ENCODE data around the gene PCNP. TPM values are rescaled to one million over a fixed set of nuclear protein-coding genes. Genes with fewer than 3 reads are reported as not detected.
"Not testable (repeated sequence)": the region's sequence is repeated elsewhere in the genome, so short reads cannot be mapped to it uniquely, and the experiment has no call there.

The PCNP gene
- total RNA-seq, 2 experiments from 2014 or later = 49.2 to 153 TPM

DNA sequence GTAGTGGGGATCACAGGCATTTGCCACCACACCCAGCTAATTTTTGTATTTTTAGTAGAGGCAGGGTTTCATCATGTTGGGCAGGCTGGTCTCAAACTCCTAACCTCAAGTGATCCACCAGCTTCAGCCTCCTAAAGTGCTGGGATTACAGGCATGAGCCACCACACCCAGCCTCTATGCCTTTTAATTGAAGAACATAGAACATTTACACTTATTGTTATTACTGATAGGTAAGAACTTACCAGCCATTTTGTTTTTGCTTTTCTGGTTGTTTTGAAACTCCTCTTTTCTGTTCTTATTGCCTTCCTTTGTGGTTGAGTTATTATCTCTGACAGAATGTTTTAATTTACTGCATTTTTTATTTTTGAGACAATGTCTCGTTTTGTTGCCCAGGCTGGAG lies 29.2 kb downstream of the PCNP start:
- Histone ChIP-seq H3K79me2 (ENCODE audit: insufficient read depth, low read depth, low read length) (no peaks in the 10 kb centered on the region), H3K4me2 (ENCODE audit: low read length) (no peak overlapping the region), H3K4me3 (ENCODE audit: low read depth, low read length, poor library complexity, severe bottlenecking) (no peak overlapping the region), H3K9me2 (ENCODE audit: insufficient read depth, low read length) (no peaks in the 10 kb centered on the region), H3K27ac (ENCODE audit: low read depth, low read length, poor library complexity, severe bottlenecking) (no peak overlapping the region), H2AFZ (ENCODE audit: low read length) (no peak overlapping the region), H3K36me3 (ENCODE audit: insufficient read depth, low read length) (no peaks in the 10 kb centered on the region), H4K20me1 (ENCODE audit: insufficient read depth, low read length) (no peaks in the 10 kb centered on the region), H3K4me1 (ENCODE audit: insufficient read depth, low read length, poor library complexity, severe bottlenecking) (no peaks in the 10 kb centered on the region), H3K9me3 (ENCODE audit: low read length) (0 out of 2 replicates have a peak, but pooled peaks cover 3% of the 10 kb centered on the region)
- no peak for TF ChIP-seq EZH2phosphoT487 (IDR thresholded peaks at IDR 0.05; ENCODE audit: borderline replicate concordance, low read depth, low read length)
- TF ChIP-seq, protein P1, sequence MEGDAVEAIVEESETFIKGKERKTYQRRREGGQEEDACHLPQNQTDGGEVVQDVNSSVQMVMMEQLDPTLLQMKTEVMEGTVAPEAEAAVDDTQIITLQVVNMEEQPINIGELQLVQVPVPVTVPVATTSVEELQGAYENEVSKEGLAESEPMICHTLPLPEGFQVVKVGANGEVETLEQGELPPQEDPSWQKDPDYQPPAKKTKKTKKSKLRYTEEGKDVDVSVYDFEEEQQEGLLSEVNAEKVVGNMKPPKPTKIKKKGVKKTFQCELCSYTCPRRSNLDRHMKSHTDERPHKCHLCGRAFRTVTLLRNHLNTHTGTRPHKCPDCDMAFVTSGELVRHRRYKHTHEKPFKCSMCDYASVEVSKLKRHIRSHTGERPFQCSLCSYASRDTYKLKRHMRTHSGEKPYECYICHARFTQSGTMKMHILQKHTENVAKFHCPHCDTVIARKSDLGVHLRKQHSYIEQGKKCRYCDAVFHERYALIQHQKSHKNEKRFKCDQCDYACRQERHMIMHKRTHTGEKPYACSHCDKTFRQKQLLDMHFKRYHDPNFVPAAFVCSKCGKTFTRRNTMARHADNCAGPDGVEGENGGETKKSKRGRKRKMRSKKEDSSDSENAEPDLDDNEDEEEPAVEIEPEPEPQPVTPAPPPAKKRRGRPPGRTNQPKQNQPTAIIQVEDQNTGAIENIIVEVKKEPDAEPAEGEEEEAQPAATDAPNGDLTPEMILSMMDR (conservative IDR thresholded peaks at IDR 0.05; ENCODE audit: low read length) = no peak
- ChIA-PET POLR2A (no interaction called here), CTCF (ENCODE audit: unreplicated experiment) (interaction anchor here (1.1 kb wide), 1 partner anchor 12 kb away, joined by 4 read pairs; no protein-coding TSS in a partner anchor)
- intact Hi-C loops (cut with micrococcal nuclease; ENCODE audit: unreplicated experiment) = no loop called here
- DNase-seq (ENCODE audit: low spot score) = no peak
- no TSS peak for BruUV-seq (replicated peaks)

DNA sequence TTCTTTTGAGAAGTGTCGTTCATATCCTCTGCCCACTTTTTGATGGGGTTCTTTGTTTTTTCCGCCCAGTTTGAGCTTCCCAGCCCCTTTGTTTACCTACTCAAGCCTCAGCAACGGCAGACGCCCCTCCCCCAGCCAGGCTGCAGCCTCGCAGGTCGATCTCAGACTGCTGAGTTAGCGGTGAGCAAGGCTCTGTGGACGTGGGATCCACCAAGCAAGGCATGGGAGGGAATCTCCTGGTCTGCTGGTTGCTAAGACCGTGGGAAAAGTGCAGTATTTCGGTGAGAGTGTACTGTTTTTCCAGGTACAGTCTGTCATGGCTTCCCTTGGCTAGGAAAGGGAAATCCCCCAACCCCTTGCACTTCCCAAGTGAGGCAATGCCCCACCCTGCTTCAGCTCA lies 31.4 kb downstream of the PCNP start:
- BruUV-seq (replicated peaks); H3K27ac ChIP-seq (ENCODE audit: low read depth, low read length, poor library complexity, severe bottlenecking); DNase-seq (ENCODE audit: low spot score); CTCF ChIA-PET (ENCODE audit: unreplicated experiment); H4K20me1 ChIP-seq (ENCODE audit: insufficient read depth, low read length); H3K36me3 ChIP-seq (ENCODE audit: insufficient read depth, low read length); H3K79me2 ChIP-seq (ENCODE audit: insufficient read depth, low read depth, low read length); H3K9me3 ChIP-seq (ENCODE audit: low read length); intact Hi-C loops (cut with micrococcal nuclease; ENCODE audit: unreplicated experiment); H2AFZ ChIP-seq (ENCODE audit: low read length); H3K4me2 ChIP-seq (ENCODE audit: low read length); H3K4me1 ChIP-seq (ENCODE audit: insufficient read depth, low read length, poor library complexity, severe bottlenecking); H3K9me2 ChIP-seq (ENCODE audit: insufficient read depth, low read length); H3K4me3 ChIP-seq (ENCODE audit: low read depth, low read length, poor library complexity, severe bottlenecking): not testable (repeated sequence)
- POLR2A ChIA-PET = interaction anchor here (0.6 kb wide), 1 partner anchor 16 kb away, joined by 3 read pairs; no protein-coding TSS in a partner anchor

DNA sequence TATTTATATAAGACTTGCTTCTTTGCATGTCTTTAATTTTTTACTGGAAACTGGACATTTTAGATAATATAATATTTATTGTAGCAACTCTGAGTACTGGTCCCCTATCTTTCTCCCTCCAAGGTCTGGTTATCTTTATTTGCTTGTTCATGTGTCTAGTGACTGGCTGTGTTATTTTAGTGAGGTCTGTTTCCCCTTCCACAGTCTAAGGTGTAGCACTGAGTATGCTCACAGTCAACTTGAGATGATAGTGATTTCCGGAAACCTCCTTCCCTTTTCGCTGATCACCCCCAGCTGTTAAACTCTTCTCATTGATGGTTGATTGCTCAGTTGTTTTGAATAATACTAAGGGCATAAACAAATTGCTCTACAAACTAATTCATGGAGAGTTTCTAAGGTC lies 37.0 kb downstream of the PCNP start:
- DNase-seq (ENCODE audit: low spot score) = peak; percentile 15
- TF ChIP-seq, protein P1 (conservative IDR thresholded peaks at IDR 0.05; ENCODE audit: low read length) = no peak
- TF ChIP-seq EZH2phosphoT487 (IDR thresholded peaks at IDR 0.05; ENCODE audit: borderline replicate concordance, low read depth, low read length) = no peak
- BruUV-seq (replicated peaks) = no TSS peak
- ChIA-PET CTCF (ENCODE audit: unreplicated experiment) (no interaction called here), POLR2A (interaction anchor here (0.6 kb wide), 1 partner anchor 10 kb away, joined by 3 read pairs; no protein-coding TSS in a partner anchor)
- Histone ChIP-seq H3K4me3 (ENCODE audit: low read depth, low read length, poor library complexity, severe bottlenecking) (no peak overlapping the region), H3K9me3 (ENCODE audit: low read length) (no peaks in the 10 kb centered on the region), H3K36me3 (ENCODE audit: insufficient read depth, low read length) (no peaks in the 10 kb centered on the region), H3K27ac (ENCODE audit: low read depth, low read length, poor library complexity, severe bottlenecking) (no peak overlapping the region), H3K4me1 (ENCODE audit: insufficient read depth, low read length, poor library complexity, severe bottlenecking) (no peaks in the 10 kb centered on the region), H2AFZ (ENCODE audit: low read length) (no peak overlapping the region), H3K79me2 (ENCODE audit: insufficient read depth, low read depth, low read length) (no peaks in the 10 kb centered on the region), H4K20me1 (ENCODE audit: insufficient read depth, low read length) (no peaks in the 10 kb centered on the region), H3K9me2 (ENCODE audit: insufficient read depth, low read length) (no peaks in the 10 kb centered on the region), H3K4me2 (ENCODE audit: low read length) (no peak overlapping the region)
- intact Hi-C loops (cut with micrococcal nuclease; ENCODE audit: unreplicated experiment) = no loop called here

DNA sequence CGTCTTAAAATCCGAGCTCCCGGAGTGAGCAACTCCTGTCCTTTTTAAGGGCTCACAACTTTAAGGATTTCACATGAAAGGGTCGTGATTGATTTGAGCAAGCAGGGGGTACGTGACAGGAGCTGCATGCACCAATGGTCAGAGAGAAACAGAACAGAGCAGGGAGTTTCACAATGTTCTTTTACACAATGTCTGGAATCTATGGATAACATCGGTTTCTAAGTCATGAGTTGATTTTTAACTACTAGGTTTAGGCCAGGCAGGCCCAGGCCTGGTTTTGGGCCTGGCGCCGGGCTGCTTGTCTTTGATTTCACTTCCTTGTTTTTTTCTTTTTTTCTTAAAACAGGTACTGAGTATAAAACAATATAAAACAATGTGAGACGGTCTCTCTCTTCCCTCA lies 39.0 kb downstream of the PCNP start:
- H3K4me3 ChIP-seq (ENCODE audit: low read depth, low read length, poor library complexity, severe bottlenecking); H3K36me3 ChIP-seq (ENCODE audit: insufficient read depth, low read length); intact Hi-C loops (cut with micrococcal nuclease; ENCODE audit: unreplicated experiment); H4K20me1 ChIP-seq (ENCODE audit: insufficient read depth, low read length); DNase-seq (ENCODE audit: low spot score); H3K4me1 ChIP-seq (ENCODE audit: insufficient read depth, low read length, poor library complexity, severe bottlenecking); H3K27ac ChIP-seq (ENCODE audit: low read depth, low read length, poor library complexity, severe bottlenecking); H3K9me3 ChIP-seq (ENCODE audit: low read length); H3K9me2 ChIP-seq (ENCODE audit: insufficient read depth, low read length); H3K79me2 ChIP-seq (ENCODE audit: insufficient read depth, low read depth, low read length); H3K4me2 ChIP-seq (ENCODE audit: low read length); BruUV-seq (replicated peaks): not testable (repeated sequence)
- POLR2A ChIA-PET = interaction anchor here (0.6 to 1.4 kb wide), 2 partner anchors 13 to 704 kb away, joined by 3 to 4 read pairs; no protein-coding TSS in a partner anchor
- CTCF ChIA-PET (ENCODE audit: unreplicated experiment) = interaction anchor here (1.1 kb wide), 1 partner anchor 19 kb away, joined by 4 read pairs; no protein-coding TSS in a partner anchor
- H2AFZ ChIP-seq (ENCODE audit: low read length) = peak overlapping the region; percentile 54
